GM12878 (cell line): ENCODE data around the gene EML3.

Experiments
- BHLHE40 ChIP-seq, 2 experiments: fragments of 450-650 bp in 1 of 2; IDR thresholded peaks; 2 replicates each; pipeline ENCODE4 v1.6.1; 2011 to 2017; ENCODE audit warnings: low read depth in 2 of 2, borderline replicate concordance in 1 of 2, improper control_type of control experiment in 1 of 2, low read length in 1 of 2, mild to moderate bottlenecking in 1 of 2
- CHD2 ChIP-seq: IDR thresholded peaks from 2 replicates; pipeline ENCODE4 v1.6.1; 2011; ENCODE audit warnings: low read depth, low read length, improper control_type of control experiment, borderline replicate concordance
- EP300 ChIP-seq, 2 experiments: fragments of 150-350 bp in 1 of 2; IDR thresholded peaks; 2 replicates each; pipeline ENCODE4 v1.6.1; 2011 to 2012; ENCODE audit warnings: low read depth in 2 of 2, low read length in 2 of 2, borderline replicate concordance in 1 of 2, improper control_type of control experiment in 1 of 2, inconsistent platforms in 1 of 2; ENCODE audit not compliant: control insufficient read depth in 1 of 2
- FOS ChIP-seq: IDR thresholded peaks from 3 replicates; pipeline ENCODE4 v1.6.1; 2011; ENCODE audit warnings: borderline replicate concordance; ENCODE audit not compliant: insufficient read length; ENCODE audit errors: extremely low read depth
- MEF2B ChIP-seq: fragments of 450-650 bp; IDR thresholded peaks from 2 replicates; pipeline ENCODE4 v1.6.1; 2018; ENCODE audit warnings: mild to moderate bottlenecking, moderate library complexity; ENCODE audit not compliant: partially characterized antibody, poor library complexity, severe bottlenecking
- SREBF1 ChIP-seq: IDR thresholded peaks from 2 replicates; pipeline ENCODE4 v1.6.1; 2012; ENCODE audit warnings: mild to moderate bottlenecking, low read length
- TAF1 ChIP-seq: IDR thresholded peaks from 2 replicates; pipeline ENCODE4 v1.6.1; 2011; ENCODE audit warnings: mild to moderate bottlenecking, low read depth, low read length, borderline replicate concordance
- TCF12 ChIP-seq: IDR thresholded peaks from 2 replicates; pipeline ENCODE4 v1.6.1; 2011; ENCODE audit warnings: low read depth, mild to moderate bottlenecking, low read length
- TCF7 ChIP-seq: IDR thresholded peaks from 2 replicates; pipeline ENCODE4 v1.6.1; 2014; ENCODE audit warnings: antibody characterized with exemption, borderline replicate concordance
- TF ChIP-seq, protein P1 (sequence below): IDR thresholded peaks from 2 replicates; pipeline ENCODE4 v1.6.1; 2011; ENCODE audit warnings: low read depth, mild to moderate bottlenecking, low read length, moderate library complexity, borderline replicate concordance; ENCODE audit errors: extremely low read depth

GRCh38 chr11:62603776-62604299 is 8.7 kb downstream of the EML3 start:
- no peak for TF ChIP-seq TCF12
- no peak for TF ChIP-seq MEF2B
- no peak for TF ChIP-seq TCF7
- TF ChIP-seq SREBF1, result no peak
- TF ChIP-seq EP300 (IDR thresholded peaks at IDR 0.05; ENCODE audit: borderline replicate concordance in 1 of 2, control insufficient read depth in 1 of 2, low read depth in 2 of 2, low read length in 2 of 2), result no peak
- TF ChIP-seq BHLHE40 (IDR thresholded peaks at IDR 0.05; ENCODE audit: borderline replicate concordance in 1 of 2, low read depth in 2 of 2, low read length in 1 of 2), result no peak
- no peak for TF ChIP-seq CHD2
- no peak for TF ChIP-seq FOS
- TF ChIP-seq, protein P1, sequence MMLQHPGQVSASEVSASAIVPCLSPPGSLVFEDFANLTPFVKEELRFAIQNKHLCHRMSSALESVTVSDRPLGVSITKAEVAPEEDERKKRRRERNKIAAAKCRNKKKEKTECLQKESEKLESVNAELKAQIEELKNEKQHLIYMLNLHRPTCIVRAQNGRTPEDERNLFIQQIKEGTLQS, result no peak
- no peak for TF ChIP-seq TAF1
